Measurements from ENCODE around the gene CA6. TPM values are rescaled to one million over a fixed set of nuclear protein-coding genes. Genes with fewer than 3 reads are reported as not detected.

Gene CA6
- total and polyA plus RNA-seq, 4 donors: 0.03 TPM; not detected in 3

GRCh38 chr1:8925406-8925805 lies 20.3 kb upstream of the CA6 start:
- Histone ChIP-seq H3K4me1 (ENCODE audit: control insufficient read depth in 5 of 5, insufficient read depth in 5 of 5, low read length in 5 of 5) (no peaks in the 10 kb centered on the region), H3K9me3 (ENCODE audit: control insufficient read depth in 4 of 4, insufficient read depth in 3 of 4, low read length in 3 of 4) (no peaks in the 10 kb centered on the region), H3K27me3 (ENCODE audit: control insufficient read depth in 3 of 3, insufficient read depth in 3 of 3, low read length in 2 of 3) (no peaks in the 10 kb centered on the region), H3K36me3 (ENCODE audit: control insufficient read depth in 4 of 4, insufficient read depth in 4 of 4, low read length in 4 of 4) (no peaks in the 10 kb centered on the region), H3K9ac (ENCODE audit: insufficient read depth in 1 of 2, low read length in 2 of 2) (no peak overlapping the region), H3K4me3 (no peak overlapping the region), H3K27ac (ENCODE audit: low read depth in 1 of 2, low read length in 1 of 2) (no peak overlapping the region)
- TF ChIP-seq CTCF (IDR thresholded peaks at IDR 0.05; ENCODE audit: control extremely low read depth, extremely low read depth): no peak
- 10 to 28% methylated on average over 2 of the region's 2 CpGs for WGBS, 2 donors
- DNase-seq: no peak
- no peak for ATAC-seq (ENCODE audit: insufficient read depth, low FRiP score)

- TF ChIP-seq CTCF (IDR thresholded peaks at IDR 0.05; ENCODE audit: control extremely low read depth, extremely low read depth): no peak
- no peak overlapping the region for H3K9ac ChIP-seq (ENCODE audit: insufficient read depth in 1 of 2, low read length in 2 of 2)
- no peaks in the 10 kb centered on the region for H3K36me3 ChIP-seq (ENCODE audit: control insufficient read depth in 4 of 4, insufficient read depth in 4 of 4, low read length in 4 of 4)
- no peak overlapping the region for H3K4me3 ChIP-seq
- WGBS, 2 donors: 86 to 95% methylated on average over 9 of the region's 9 CpGs
- no peaks in the 10 kb centered on the region for H3K9me3 ChIP-seq (ENCODE audit: control insufficient read depth in 4 of 4, insufficient read depth in 3 of 4, low read length in 3 of 4)
- DNase-seq (no peak), ATAC-seq (ENCODE audit: insufficient read depth, low FRiP score) (no peak)
- no peaks in the 10 kb centered on the region for H3K4me1 ChIP-seq (ENCODE audit: control insufficient read depth in 5 of 5, insufficient read depth in 5 of 5, low read length in 5 of 5)
- H3K27me3 ChIP-seq (ENCODE audit: control insufficient read depth in 3 of 3, insufficient read depth in 3 of 3, low read length in 2 of 3): no peaks in the 10 kb centered on the region
- no peak overlapping the region for H3K27ac ChIP-seq (ENCODE audit: low read depth in 1 of 2, low read length in 1 of 2)
Observed at GRCh38 chr1:8925960-8926359, 19.7 kb upstream of the CA6 start.

- ATAC-seq (ENCODE audit: insufficient read depth, low FRiP score): no peak
- TF ChIP-seq CTCF (IDR thresholded peaks at IDR 0.05; ENCODE audit: control extremely low read depth, extremely low read depth): no peak
- no peak overlapping the region for H3K27ac ChIP-seq (ENCODE audit: low read depth in 1 of 2, low read length in 1 of 2)
- H3K9ac ChIP-seq (ENCODE audit: insufficient read depth in 1 of 2, low read length in 2 of 2): no peak overlapping the region
- H3K36me3 ChIP-seq (ENCODE audit: control insufficient read depth in 4 of 4, insufficient read depth in 4 of 4, low read length in 4 of 4): no peaks in the 10 kb centered on the region
- H3K27me3 ChIP-seq (ENCODE audit: control insufficient read depth in 3 of 3, insufficient read depth in 3 of 3, low read length in 2 of 3): no peaks in the 10 kb centered on the region
- H3K9me3 ChIP-seq (ENCODE audit: control insufficient read depth in 4 of 4, insufficient read depth in 3 of 4, low read length in 3 of 4): no peaks in the 10 kb centered on the region
- no peaks in the 10 kb centered on the region for H3K4me1 ChIP-seq (ENCODE audit: control insufficient read depth in 5 of 5, insufficient read depth in 5 of 5, low read length in 5 of 5)
- DNase-seq: no peak
- 95 to 96% methylated on average over 12 of the region's 12 CpGs for WGBS, 2 donors
- H3K4me3 ChIP-seq: no peak overlapping the region
Observed at GRCh38 chr1:8926707-8927694, 18.7 kb upstream of the CA6 start.

Data from lung (tissue), 12 donors.